Neural progenitor cell (in vitro differentiated cells): ENCODE data around the gene VSTM4.

ENCODE experiments used
- CTCF ChIP-seq: fragments of 200-600 bp; sonication (generic); IDR thresholded peaks from 2 replicates; pipeline ENCODE4 v1.5.1; 2017; ENCODE audit warnings: antibody characterized with exemption, mild to moderate bottlenecking
- EZH2phosphoT487 ChIP-seq: fragments of 200-600 bp; sonication (generic); IDR thresholded peaks from 2 replicates; pipeline ENCODE4 v1.6.1; 2017; ENCODE audit warnings: antibody characterized with exemption

- TF ChIP-seq EZH2phosphoT487 (no peak), CTCF (no peak)
Observed at GRCh38 chr10:49153971-49154370, 38.6 kb upstream of the VSTM4 start.
